ENCODE measurements around the gene PAFAH2.

PAFAH2 gene

DNA sequence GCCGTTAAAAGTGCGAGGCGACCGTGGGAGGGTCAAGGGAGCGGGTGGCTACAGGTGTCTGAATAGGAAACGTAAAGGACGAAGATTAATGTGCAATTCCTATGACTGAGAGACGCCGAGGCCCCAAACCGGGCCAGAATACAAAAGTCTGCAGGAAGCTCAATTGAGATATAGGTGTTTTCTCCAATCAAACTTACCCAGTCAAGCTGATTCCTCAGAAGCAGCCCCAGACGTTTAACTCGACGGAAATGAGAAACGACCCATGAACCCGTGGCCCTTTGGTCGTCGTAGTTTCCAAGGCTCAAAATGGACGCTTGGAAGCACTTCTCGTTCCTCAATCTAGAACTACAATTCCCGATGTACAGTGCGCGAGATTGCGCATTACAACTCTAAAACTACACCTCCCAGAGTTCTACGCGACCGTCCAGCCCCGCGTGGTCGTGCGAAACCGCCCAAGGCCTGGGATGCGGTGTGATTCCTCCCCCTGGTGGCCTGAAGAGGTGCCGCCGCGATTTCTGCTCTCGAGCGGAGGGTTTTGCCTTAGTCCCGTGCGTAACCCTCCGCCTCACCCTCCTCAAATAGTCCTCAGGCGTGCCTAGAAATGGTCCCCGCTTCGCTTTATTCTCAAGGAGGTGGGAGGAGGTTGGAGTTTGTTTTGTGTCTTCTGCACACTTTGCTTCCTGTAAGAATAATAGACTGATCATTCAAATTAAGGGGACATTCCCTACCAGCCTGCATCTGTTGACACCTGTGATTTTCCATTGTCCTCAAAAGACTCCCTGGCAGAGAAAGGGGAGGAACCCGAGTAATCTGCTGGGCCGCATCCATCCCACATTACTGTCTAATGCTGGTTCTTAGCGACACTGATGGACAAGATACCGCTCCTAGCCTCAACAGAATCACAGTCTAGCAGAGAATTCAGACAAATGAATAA lies at the start of gene PAFAH2:
TSS of gene PAFAH2 (minus strand) at position 236 of the 934 bp plus-strand sequence. CDS start 7,247 bp downstream, outside the sequence.
- peak; percentile 92 for DNase-seq

DNA sequence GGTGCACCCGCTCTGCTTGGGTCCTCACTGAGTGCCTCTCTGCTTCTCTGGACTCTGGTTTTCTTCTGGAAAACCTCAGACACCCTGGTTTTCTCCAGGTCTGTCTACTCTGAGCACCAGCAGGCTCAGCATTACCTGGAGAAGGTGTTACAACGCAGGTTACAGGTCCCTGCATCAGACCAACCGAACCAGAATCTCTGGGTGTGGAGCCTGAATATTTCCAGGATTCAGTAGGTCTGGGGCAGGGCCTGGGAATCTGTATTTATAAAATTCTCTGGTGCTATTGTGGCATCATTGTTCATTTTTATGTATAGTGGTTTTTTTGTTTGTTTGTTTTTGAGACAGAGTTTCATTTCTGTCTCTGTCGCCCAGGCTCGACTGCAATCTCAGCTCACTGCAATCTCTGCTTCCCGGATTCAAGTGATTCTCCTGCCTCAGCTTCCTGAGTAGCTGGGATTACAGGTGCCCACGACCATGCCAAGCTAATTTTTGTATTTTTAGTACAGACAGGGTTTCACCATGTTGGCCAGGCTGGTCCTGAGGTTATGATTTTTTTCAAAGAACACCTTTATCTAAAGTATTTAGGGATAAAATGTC lies 49.5 kb upstream of the PAFAH2 start:
- no peak for DNase-seq

DNA sequence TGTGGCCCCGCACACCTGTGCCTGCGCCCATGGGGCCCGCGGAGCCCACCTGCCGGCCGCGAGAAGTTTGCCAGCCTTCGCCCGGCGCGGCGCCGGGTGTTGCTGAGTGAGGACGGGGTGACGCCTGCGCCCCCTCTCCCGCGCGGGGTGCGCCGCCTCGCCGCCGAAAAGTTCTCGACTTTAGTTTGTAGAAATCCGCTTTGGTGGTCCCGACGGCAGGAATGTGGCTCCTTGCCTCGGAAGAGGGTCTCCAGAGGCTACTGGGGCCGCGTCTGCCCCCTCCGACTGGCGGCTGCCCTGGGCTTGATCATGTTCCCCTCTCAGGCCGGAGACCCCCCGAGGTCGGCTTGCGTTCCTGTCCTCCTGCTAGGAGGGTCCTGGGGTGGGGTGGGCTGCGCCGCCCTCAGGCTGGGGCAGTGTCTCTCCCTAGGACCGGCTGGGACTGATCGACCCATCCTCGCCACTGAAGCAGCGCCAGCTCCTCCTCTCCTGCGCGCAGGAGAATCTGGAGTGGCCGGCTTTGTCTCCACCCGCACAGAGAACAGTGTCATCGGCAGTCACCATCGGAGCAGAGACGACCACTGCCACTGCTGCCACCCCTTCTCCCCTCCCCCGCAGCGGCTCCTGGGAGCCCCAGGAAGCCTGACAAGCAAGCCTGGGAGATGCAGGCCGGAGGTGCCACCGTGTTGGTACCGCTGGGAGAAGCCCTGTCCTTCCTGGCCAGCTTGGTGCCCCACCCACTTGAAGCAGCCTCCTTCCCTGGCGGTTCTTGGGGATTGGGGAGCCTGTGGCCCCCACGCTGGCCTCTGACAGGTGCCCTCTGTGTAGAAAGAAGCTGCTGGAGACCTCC lies 48.6 kb upstream of the PAFAH2 start:
- no peak for DNase-seq

DNA sequence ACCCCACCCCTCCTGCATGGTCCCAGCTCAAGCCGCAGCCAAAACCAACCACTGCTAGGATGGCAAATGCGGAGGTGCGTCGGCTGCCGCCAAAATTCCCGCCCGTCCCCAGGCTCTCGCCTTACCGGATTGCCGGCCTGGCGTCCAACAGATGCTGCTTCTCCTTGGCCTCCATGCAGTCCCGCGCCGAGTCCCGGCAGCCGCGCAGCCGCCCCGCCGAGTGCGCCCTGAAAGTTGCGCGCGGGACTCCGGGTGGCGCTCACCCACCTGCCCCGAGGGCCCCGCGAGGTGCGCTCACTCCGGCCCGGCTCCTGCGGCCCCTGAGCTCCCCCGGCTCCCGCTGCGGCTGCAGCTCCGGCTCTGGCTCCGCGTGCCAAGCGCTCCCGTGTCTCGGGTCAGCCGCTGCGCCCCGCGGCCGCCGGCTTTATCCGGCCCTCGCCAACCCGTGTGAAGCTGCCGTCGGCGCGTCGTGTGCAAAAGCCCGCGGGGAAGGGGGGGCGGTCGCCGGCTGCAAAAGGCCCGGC lies 47.9 kb upstream of the PAFAH2 start, which contains the start of gene SLC30A2:
TSS of gene SLC30A2 (minus strand) at position 397 of the 524 bp plus-strand sequence. CDS start at position 175, 222 bp downstream.
- no peak for DNase-seq

DNA sequence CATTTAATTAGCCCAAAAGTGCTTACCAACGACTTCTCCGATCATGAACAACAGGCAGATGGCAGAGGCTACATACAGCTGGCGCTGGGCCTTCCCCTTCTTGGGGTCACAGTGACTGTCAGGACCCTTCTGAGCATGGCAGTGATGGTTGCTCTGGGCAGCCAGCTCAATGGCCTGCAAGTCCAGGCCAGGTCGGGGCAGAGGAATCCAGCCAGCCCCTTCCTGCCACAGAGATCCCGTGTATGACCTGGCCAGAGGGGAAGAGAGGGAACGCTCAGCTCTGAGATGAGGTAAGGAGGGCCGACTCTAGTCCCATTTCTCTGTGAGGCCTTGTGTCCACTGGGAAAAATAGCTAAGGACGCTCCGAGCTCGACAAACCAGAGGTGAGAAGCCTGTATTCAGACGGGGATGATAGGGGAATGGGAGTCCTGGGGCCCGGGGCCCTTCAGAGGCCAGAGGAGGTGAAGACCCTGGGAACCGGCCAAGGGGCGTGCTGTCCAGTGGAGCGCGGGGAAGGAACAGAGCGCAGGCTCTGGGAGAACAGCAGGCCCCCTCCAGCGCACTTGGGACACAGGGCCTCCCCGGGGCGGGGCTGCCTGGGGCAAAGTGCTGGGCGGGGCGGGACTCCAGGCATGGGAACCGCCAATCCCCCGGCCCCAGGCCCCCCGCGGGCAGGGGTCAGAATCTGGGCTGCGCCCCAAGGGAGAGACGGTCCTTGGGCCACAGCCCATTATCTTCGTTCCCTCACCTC lies 47.3 kb upstream of the PAFAH2 start:
- DNase-seq = no peak

DNA sequence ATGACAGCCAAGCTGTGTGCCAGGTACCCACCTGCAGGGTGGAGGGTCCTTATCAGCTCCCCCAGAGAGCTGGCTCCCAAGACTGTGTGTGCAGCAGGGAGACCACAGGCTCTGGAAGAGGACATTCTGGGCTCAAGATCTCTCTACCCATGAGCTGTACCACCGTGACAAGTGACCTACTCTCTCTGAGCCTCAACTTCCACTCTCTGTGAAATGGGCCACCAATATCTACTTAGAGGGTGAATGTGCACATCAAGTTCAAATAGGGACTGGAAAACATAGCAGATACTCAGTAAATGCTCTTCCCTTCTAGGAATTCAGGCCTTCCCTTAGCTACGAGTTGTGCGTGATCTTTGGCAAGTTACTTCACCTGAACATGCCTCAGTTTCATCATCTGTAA lies 46.6 kb upstream of the PAFAH2 start:
- DNase-seq = no peak

DNA sequence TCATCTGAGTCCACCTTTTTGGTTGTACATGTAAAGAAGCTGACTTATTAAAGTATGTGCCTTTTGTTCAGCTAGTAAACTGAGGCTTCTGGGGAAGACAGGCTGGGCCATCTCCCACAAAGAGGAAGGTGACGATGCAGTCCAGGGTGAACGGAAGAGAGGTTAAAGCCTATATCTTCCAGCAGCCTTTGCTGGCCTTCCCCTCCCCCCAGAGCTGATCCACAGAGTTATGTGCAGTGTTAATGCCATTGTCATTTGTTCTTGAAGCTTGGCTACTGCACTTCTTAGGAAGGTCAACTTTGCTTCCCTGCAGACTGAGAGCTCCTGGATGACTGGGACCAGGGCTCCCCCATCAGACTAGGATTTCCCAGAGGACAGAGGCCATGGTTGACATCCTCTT lies 45.9 kb upstream of the PAFAH2 start:
- no peak for DNase-seq

DNA sequence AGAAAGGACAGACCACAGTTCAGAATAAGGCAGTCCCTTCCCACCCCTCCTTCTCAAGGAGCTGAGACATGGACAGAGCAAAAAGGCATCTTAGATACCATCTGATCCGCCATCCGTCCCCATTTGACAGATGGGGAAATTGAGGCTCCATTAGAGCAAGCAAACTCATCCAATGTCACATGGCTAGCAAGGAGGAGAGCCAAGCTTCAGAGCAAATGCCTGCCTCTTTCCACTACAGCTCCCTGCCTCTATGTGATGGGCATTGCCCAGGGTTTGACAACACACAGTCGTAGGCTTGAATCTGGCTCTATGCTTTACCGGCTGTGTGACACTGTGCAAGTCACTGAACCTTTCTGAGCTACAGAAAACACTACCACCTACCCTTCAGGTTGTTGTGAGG lies 44.1 kb upstream of the PAFAH2 start:
- DNase-seq = no peak

DNA sequence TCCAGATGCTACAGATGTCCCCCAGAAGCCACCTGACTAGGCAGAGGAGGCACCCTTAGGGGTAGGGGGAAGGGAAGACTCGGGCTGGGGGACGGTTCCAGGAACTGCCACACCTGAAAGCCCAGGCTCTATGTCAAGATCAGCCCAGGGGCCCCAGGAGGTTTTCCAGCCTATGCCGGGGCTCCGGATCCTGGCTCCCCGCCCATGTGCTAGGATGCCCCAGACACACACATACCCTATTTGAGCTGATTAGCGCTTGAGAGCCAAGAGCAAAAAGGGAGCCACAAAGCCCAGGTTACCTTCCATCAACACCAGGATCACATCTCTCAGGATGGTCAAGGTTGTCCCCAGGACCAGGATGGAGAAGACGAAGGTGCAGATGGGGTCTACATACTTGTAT lies 43.5 kb upstream of the PAFAH2 start:
- no peak for DNase-seq

DNA sequence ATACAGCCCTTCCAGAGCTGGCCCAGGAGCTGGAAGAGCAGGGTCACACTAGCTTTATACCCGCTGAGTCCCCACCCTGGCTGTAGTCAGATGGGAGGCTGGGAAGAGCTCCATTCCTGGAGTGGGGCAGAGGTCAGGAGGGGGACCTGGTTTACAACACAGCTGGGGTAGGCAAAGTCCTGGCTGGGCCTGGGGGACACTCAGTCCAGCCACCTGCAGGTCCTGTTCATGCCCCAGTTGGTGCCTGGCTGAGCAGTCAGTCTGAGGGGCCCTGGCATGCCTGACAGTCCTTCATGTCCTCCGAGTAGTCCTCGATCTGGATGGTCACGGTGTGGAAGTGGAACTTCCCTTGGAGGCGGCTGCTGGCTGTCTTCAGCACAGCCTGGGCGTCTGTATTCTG lies 41.0 kb upstream of the PAFAH2 start:
- no peak for DNase-seq

DNA sequence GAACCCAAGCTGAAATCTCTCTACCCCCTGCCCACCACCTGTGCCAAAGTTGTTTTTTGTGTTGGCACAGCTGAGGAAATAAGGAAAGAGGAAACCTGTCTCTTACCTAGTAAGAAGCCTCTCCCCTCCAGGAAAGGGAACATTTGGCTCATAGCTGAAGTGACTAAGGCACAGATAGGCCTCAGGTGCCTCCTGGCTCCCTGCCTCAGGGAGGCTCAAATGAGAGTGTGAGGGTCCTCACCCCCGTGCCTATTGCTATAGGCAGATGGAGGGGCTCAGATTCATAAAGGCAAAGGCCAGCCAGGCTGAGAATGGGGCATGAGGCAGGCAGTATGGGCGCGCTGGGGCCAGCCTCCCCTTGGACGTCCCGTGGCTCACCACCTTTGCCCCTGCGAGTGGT lies 40.6 kb upstream of the PAFAH2 start:
- no peak for DNase-seq

DNA sequence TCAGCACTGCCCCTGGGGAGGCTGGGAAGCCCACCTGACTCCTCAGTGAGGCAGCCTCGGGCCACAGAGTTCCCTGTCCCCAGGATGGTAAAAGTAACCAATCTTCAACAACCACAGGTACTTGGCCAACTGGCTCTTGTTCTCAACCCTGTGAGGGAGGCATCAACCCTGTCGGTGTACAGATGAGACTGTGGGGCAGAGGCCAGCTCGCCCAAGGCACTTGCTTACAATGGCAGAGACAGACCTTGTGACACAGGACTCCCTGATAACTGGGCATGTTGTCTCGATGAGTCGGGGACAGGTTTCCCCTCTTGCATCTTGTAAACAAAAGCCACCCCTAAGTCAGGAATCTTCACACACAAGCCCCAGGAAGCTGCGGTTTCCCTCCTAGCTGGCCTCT lies 40.0 kb upstream of the PAFAH2 start:
- DNase-seq = no peak

DNA sequence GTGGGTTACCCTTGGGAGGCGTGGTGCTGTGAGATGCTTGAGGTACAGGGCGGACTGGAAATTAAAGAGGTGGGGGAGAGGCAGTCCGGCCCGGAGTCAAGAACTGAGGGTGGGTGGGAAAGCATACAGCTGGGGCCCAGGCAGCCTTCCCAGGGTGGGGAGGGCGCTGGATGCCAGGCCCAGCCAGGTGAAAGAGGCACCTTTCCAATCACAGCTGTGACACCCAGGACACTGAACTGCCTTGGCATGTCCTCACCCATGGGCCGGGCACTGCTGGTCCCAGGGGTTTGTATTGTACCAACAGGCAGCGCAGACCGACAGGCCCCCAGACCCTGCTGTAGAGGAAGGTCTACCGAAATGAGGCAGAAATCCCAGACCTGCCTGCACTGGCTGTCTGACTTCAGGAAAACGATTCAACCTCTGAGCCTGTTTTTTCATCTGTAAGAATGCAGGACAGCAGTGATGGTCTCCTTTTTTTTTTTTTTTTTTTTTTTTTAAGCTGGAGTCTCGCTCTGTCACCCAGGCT lies 39.0 kb upstream of the PAFAH2 start:
- no peak for DNase-seq

DNA sequence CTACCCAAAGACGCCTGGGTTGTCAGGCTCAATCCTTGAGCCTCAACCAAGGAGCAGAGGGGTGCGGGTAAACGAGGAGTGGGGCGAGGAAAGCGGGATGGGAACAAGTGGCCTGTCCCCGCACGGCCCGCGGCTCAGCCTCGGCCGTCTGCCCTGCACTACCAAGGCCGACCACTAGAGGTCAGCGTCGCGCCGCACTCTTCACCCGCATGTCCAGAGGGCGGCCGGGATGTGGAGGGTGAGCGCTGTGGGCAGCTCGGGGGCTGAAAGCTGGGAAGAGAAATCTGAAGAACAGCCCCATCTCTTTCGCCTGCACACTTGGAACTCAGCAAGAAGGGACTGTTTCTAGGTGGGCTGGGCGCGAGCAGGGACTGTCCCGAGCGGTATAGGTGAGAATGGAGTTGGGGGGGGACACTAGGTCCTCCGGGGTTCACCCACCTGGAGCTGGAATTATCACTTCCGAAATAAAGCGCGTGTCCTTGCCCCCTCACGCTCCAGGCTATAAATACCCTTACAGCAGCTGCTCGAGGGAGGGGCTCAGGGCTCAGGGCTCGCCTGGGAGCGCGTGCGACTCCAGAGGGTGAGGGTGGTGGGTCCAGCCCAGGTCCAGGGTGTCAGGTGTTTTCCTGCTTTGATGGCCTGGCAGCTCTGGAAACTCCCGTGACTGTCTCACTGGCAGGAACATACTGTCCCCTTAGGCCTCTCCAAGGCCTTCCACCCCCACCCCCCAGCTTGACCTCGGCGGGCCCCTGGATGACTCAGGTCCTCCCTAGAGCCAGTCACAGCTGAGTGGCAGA lies 38.3 kb upstream of the PAFAH2 start:
- DNase-seq = no peak

DNA sequence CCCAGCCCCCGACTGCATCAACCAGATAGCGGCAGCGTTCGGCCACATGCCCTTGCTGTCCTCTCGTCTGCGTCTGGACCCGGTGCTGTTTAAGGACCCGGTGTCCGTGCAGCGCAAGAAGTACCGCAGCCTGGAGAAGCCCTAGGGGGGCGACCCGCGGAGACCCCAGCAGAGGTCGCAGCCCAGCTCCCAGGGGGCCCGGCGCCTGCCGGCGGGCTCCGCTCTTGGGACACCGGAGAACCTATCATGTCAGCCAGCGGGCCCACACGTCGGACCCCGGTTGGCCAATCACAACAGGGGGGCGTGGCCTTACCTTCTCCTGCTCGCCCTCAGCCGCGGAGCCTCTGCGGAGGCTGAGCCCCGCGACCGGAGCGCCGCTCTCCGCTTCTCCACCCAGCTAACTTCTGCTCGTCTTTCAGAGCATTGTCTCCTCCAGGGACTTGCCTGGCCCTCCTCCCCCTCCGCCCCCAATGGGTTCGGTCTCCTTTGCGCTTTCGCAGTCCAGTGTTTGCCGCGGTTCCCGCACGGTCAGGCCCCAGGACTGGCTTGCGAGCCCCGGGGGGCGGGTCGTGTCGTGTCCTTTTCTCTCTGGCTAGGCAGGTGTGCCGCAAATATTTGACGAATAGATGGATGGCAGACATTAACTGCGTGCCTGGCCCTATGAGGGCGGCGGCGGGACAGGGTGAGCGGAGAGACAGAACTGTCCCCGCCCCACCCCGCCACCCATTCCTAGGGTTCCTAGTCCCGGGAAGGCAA lies 37.5 kb upstream of the PAFAH2 start:
- peak; percentile 27 for DNase-seq

DNA sequence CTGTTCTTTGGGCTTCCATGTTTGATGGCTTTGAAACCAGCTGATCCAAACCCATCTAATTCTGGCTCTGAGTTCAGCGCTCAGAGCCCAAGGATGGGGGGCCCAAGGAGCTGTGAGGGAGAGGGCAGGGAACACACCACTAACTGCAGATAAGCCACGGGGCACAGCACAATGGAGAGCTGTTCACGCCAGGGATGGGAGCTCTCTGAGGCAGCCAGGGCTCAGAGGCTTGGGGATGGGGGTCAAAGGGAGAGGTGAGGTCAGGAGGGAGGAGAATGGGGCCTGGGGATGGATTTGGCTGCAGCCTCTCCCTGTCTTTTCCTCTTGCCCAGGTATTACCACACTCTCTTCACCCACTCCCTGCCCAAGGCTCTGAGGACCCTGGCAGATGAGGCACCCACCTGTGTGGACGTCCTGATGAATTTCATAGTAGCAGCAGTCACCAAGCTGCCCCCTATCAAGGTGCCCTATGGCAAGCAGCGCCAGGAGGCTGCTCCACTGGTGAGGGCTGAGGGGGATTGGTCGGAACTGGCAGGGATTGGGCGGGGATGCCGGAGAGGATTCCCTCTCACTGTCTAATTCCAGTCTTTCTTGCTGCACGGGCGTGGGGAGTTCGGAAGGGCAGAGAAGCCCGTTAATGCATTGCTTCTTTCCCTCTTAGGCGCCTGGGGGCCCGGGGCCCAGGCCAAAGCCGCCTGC lies 36.8 kb upstream of the PAFAH2 start:
- DNase-seq = no peak

DNA sequence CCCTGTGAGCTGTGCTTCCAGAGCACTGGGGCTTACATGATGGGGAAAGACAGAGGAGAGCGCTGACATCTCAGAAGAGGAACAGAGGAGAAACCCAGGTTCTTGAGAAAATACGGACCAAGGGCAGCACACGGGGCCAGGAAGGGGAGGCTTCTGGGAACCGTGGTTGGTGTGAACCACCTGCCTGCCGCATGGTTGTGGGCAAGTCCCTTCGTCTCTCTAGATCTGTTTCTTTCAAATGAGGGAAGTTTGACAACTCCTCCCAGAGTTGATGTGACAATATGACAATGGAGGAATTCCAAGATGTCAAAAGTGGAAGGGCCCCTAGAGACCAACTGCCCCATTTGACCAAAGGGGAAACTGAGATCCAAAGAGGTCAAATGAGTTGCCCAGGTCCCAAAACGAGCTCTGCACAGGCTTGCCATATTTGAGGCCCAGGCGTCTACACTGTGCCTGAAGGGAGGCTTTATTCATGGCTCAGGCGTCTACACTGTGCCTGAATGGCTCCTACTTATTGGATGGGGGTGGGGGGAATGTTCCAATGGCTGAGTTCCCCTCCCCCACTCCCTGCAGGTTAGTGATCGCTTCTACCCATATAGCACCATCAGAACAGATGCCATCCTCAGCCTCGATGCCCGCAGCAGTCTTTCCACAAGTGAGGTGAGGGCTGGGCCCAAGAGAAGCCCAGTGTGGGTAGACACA lies 34.9 kb upstream of the PAFAH2 start:
- no peak for DNase-seq

DNA sequence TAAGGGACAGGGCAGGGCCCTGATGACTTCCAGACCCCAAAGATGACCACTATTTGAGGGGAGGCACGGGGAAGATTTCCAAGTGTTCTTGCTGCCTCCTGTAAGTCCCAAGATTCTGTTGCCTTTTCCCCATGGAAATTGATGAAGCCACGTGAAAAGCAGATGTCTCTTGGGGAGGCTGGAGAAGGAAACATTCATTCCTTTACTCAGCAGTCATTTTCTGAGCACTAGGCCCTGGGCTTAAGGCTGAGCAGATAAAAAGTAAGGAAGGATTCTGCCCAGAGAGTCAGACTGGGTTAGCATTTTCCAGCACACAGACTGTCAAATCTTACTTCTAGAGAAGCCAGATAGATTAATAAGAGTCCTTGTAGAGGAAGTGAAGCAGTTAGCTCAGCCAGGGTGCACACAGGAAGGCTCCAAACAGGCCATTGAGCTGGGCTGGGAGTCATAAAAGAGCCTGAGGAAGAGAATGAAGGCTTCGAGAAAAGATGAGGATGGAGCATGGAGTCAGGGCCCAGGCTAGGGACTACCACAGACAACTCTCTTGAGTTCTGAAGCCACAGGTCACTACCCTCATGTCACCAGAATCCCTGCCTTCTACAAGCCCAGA lies 33.9 kb upstream of the PAFAH2 start:
- DNase-seq = no peak

DNA sequence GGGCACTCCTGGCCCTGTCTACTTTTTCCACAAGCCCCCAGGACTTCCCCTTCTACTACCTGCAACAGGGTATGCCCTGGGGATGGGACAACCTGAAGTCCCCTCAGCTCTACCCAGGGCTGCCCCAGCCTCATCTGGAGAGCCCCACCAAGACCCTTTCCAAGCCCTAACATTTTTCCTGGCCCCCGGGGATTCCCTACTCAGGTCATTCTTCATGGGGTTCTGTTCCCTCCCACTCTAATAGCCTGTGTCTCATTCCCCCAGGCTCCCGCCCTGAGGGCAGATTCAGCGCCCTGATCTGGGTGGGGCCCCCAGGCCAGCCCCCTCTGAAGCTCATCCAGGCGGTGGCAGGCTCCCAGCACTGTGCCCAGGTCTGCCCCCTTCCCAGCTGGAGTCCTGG lies 33.3 kb upstream of the PAFAH2 start:
- no peak for DNase-seq

All from NCI-H524 treated with DMSO at 0.1 percent for 48 hours (cell line).